Measurements from ENCODE around the gene LCN10. TPM values are rescaled to one million over a fixed set of nuclear protein-coding genes. Genes with fewer than 3 reads are reported as not detected.

LCN10 gene
- total RNA-seq, 4 donors from 2014 or later = 0.61 to 5.7 (median 1.7) TPM; not detected in 1

GRCh38 chr9:136740971-136741882 is 1.5 kb downstream of the LCN10 start:
- no peak for DNase-seq (ENCODE audit: low spot score in 2 of 2)
- TF ChIP-seq CTCF (IDR thresholded peaks at IDR 0.05) = no peak
- no peak for TF ChIP-seq POLR2A (IDR thresholded peaks at IDR 0.05)
- intact Hi-C loops (cut with DNase I; ENCODE audit: low total_unique reads) = no loop called here
- H3K4me3 ChIP-seq (ENCODE audit: low read depth, poor library complexity, severe bottlenecking) = no peak overlapping the region
- WGBS, 2 donors = 9 to 13% methylated on average over 29 of the region's 37 CpGs

- no peak for DNase-seq (ENCODE audit: low spot score in 2 of 2)
- intact Hi-C loops (cut with DNase I; ENCODE audit: low total_unique reads) = no loop called here
- TF ChIP-seq POLR2A (IDR thresholded peaks at IDR 0.05) (no peak), CTCF (IDR thresholded peaks at IDR 0.05) (no peak)
- 75 to 82% methylated on average over 16 of the region's 16 CpGs for WGBS, 2 donors
- no peak overlapping the region for H3K4me3 ChIP-seq (ENCODE audit: low read depth, poor library complexity, severe bottlenecking)
Measured at GRCh38 chr9:136740491-136740890, 2.2 kb downstream of the LCN10 start.

GRCh38 chr9:136740069-136740468 is 2.7 kb downstream of the LCN10 start:
- intact Hi-C loops (cut with DNase I; ENCODE audit: low total_unique reads) = no loop called here
- TF ChIP-seq CTCF (IDR thresholded peaks at IDR 0.05) (no peak), POLR2A (IDR thresholded peaks at IDR 0.05) (no peak)
- no peak overlapping the region for H3K4me3 ChIP-seq (ENCODE audit: low read depth, poor library complexity, severe bottlenecking)
- no peak for DNase-seq (ENCODE audit: low spot score in 2 of 2)
- WGBS, 2 donors = 75 to 82% methylated on average over 8 to 9 of the region's 11 CpGs

- intact Hi-C loops (cut with DNase I; ENCODE audit: low total_unique reads) = no loop called here
- H3K4me3 ChIP-seq (ENCODE audit: low read depth, poor library complexity, severe bottlenecking) = no peak overlapping the region
- no peak for DNase-seq (ENCODE audit: low spot score in 2 of 2)
- TF ChIP-seq CTCF (IDR thresholded peaks at IDR 0.05) (no peak), POLR2A (IDR thresholded peaks at IDR 0.05) (no peak)
- 77 to 81% methylated on average over 23 of the region's 23 CpGs for WGBS, 2 donors
Measured at GRCh38 chr9:136739509-136739908, 3.2 kb downstream of the LCN10 start.

- 93% methylated on average over 20 of the region's 20 CpGs for WGBS, 2 donors
- intact Hi-C loops (cut with DNase I; ENCODE audit: low total_unique reads) = no loop called here
- TF ChIP-seq POLR2A (IDR thresholded peaks at IDR 0.05) (no peak), CTCF (IDR thresholded peaks at IDR 0.05) (no peak)
Measured at GRCh38 chr9:136738960-136739359, 3.8 kb downstream of the LCN10 start.

More at GRCh38 chr9:136738960-136739359, 3.8 kb downstream of the LCN10 start:
- no peak for DNase-seq (ENCODE audit: low spot score in 2 of 2)
- no peak overlapping the region for H3K4me3 ChIP-seq (ENCODE audit: low read depth, poor library complexity, severe bottlenecking)

All from lower leg skin (tissue), 4 donors.